ENCODE results near the gene RNU1-3.

DNA sequence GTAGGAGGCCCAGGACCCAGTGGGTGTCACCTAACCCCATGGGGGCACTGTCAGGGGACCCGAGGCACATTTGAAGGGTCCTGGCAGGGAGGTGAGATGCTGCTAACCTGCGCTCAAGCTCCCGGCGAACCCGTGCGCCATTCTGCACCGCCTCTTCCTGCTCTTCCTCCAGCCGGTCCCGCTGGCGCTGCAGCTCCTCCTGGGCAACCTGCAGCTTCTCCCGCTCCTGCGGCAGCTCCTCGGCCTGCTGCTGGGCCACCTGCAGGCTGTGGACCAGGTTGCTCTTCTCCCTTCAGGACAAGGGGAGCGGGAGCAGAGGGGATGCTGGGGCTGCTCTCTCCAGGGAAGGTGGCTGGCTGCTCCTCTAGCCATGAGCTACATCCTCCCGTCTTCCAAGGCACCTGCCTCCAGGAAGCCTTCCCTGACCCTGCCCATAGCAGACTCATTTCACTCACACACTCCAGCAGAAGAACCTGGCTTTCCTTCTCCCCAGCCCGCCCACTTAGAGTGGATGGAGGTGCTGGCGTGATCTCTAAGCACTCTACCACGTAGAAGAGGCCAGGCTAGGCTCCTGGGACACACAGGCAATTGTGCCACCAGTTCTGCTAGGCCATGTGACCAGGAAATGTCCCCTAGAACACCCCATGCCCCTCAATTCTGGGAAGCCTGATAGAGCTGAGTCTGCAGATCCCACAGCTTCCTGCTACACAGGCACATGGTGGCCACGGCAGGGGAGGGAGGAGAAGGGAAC, 38.2 kb downstream of the RNU1-3 start:
- TF ChIP-seq POLR2AphosphoS5 (IDR thresholded peaks at IDR 0.05; ENCODE audit: low read depth, low read length) = no peak
- TF ChIP-seq POLR2A (IDR thresholded peaks at IDR 0.05; ENCODE audit: low read depth, low read length) = no peak
- TF ChIP-seq TAF1 (IDR thresholded peaks at IDR 0.05; ENCODE audit: low read depth, low read length) = no peak
- no peak for TF ChIP-seq SPI1 (IDR thresholded peaks at IDR 0.05; ENCODE audit: low read depth, low read length)
- TF ChIP-seq PAX5 (IDR thresholded peaks at IDR 0.05; ENCODE audit: insufficient read depth, low read length, severe bottlenecking) = no peak
- TF ChIP-seq POU2F2 (IDR thresholded peaks at IDR 0.05; ENCODE audit: low read depth, low read length) = no peak
